HuH-7.5 (cell line): ENCODE results near the gene VSIR.

ENCODE experiments used
- DNase-seq: peaks from one replicate; pipeline ENCODE4 v3.0.0; 2011; ENCODE audit warnings: low spot score

Gene VSIR

DNA sequence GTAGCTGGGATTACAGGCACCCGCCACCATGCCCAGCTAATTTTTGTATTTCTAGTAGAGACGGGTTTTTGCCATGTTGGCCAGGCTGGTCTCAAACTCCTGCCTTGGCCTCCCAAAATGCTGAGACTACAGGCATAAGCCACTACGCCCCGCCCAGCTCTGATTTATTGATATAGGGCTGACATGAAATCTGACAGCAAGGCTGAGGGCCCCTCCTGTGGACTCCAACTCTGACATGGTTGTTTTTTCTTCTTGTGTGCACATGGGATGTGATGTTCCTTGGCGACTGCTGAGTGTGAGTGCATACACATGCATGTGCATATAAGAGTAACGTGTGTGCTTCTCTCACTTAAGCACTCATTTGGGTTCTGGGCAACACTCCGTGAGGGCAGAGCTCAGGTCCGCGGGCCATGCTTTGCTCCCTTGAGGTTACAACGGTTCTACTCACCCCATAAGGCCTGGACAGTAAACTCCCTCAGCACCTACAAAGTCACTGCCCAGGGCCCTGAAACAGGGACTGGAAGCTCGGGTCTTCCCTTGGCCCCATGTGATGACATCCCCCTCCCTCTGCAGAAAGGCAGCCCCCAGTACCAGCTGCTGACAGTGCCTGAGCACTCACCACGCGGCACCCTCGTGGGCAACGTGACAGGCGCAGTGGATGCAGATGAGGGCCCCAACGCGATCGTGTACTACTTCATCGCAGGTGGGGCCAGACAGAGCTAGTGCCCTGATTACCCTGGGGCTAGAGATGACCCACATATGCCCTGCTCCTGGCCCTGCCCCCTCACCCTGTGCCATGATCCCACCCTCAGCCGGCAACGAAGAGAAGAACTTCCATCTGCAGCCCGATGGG is 33.6 kb upstream of the VSIR start:
- no peak for DNase-seq

DNA sequence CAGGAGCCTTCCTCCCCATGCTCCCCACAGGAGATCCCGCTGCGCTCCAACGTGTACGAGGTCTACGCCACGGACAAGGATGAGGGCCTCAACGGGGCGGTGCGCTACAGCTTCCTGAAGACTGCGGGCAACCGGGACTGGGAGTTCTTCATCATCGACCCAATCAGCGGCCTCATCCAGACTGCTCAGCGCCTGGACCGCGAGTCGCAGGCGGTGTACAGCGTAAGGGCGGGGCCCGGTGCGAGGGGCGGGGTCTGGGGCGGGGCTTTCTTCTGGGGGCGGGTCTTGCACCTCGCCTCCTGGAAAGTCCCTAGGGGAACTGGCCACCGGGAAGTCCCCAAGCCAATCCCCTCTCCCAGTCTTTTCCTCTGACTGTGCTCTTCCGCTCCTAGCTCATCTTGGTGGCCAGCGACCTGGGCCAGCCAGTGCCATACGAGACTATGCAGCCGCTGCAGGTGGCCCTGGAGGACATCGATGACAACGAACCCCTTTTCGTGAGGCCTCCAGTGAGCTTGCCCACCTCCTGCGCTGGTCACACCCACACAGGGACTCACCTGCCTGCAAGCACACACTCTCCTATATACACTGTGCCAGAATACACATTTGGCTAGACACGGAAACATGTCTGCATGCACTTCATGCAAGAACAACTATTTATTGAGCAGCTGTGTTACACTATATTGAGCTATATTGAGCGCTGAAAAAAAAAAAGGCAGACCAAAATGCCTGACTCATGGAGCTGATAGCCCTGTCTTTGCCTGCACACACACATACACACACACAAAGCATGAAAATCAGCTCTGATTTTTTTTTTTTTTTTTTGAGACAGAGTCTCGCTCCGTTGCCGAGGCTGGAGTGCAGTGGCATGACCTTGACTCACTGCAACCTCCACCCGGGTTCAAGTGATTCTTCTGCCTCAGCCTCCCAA is 32.7 kb upstream of the VSIR start:
- no peak for DNase-seq

DNA sequence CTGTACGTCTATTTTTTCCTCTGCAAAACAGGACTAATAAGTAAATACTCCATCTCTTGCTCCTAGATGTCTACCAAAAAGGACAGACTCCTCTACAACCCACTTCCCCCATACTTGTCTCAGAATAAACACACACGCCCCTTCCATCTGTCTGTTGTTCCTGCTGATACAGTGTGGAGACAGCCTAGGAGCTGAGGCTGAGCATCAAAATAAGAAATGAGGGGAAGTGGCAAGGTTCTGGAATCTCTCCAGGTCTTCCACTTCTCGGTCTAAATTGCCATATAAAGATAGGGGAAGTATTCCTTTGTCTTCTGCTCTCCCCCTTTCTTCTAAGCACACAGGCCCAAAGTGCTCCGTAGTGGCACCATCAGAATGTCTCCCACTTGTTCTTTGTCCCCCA is 30.8 kb upstream of the VSIR start:
- DNase-seq, result no peak

DNA sequence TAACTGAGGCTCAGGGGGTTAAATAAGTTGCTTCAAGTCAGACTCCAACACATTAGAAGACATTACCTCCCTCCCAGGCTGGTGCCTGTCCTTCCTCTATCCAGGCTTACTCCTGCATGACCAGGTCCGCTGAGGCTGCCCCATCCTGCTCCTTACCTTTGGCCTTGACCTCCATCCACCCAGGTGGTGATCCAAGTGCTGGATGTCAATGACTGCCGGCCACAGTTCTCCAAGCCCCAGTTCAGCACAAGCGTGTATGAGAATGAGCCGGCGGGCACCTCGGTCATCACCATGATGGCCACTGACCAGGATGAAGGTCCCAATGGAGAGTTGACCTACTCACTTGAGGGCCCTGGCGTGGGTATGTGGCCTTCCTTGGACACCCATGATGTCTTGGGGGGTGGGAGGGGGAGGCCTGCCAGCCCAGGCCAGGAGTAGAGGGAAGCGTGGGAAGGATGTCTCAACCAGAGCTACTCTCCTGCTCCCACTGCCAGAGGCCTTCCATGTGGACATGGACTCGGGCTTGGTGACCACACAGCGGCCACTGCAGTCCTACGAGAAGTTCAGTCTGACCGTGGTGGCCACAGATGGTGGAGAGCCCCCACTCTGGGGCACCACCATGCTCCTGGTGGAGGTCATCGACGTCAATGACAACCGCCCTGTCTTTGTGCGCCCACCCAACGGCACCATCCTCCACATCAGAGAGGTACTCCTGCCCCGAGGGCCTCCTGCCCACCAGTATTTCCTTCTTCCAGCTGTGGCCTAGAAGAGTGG is 29.6 kb upstream of the VSIR start:
- DNase-seq, result no peak

DNA sequence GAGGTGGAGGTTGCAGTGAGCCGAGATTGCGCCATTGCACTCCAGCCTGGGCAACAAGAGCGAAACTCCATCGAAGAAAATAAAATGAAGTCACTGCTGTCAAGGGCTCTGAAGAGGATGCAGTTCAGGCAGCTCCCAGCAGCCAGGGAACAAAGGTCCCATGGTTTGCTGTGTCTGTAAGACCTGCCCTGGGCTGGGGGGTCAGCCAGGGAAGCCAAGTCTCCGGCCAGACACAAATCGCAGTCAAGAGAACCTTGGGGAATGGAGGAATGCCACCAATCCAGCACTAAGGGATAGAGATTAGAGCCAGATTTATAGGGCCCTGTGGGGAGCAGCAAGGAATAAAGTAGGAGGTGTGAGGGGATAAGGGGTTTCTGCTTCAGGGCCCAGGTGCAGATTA is 28.9 kb upstream of the VSIR start:
- DNase-seq, result no peak

DNA sequence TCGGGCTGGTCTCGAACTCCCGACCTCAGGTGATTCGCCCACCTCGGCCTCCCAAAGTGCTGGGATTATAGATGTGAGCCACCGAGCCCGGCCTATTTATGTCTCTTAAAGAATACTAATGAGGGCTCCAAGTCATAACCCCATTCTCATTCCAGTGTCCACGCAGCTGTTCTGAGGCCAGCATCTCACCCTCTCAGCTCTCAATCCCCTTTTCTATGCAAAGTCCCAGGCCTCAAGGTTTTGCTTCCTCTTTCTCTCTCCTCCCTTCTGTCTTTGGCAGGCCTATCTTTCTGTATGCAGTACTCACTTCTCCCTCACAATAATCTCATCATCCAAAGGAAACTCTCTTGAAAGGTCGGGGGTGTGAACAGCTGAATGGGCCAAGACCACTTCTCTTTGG is 28.0 kb upstream of the VSIR start:
- DNase-seq, result no peak

DNA sequence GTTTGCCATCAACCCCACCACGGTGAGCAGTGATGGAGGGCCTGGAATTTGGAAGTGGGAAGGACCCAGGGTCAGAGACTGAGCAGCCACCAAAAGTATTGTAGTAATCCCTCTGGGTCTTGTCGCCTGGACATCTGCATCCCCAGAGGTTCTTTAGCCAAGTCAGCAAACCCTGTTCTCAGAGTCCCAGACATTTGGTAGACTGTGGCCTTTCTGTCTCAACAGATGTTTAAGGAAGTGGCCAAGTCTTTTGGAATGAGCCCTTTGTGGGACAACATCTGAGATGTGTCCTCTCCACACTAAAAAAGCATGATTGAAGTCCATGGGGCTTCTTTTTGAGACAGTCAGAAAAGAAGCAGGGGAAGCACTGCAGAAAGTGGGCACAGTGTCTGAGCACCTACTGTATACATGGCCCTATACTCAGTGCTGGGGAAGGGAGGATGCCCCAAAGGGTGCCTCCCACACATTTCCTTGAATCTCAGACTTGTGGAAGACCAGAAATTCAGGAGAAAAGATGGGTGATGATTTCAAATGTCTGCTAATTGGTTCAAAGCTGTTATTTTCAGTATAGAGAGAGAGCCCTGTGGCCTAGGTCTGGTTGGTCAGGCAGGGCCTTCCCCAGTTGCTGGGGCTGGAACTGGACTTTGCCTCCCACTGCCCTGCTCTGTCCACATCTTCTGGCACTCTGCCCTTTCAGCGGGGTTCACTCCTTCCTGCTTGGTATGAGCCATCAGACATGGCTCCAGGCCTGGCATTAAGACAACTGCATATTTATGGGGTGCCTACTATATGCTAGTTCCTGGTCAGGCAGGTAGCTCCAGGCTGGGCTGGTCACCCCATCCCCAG is 26.5 kb upstream of the VSIR start:
- no peak for DNase-seq

DNA sequence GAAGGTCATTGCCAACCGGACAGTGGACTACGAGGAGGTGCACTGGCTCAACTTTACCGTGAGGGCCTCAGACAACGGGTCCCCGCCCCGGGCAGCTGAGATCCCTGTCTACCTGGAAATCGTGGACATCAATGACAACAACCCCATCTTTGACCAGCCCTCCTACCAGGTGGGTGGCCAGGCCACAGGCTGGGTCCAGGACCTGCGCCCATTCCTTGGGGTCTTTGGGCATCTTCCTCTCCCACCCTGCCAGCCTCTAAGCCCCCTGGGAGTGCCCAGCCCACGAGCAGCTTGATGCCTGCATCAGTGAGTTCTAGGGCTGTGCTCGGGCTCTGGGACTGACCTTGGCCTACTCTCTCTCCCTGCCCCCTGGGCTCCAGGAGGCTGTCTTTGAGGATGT is 25.8 kb upstream of the VSIR start:
- no peak for DNase-seq

DNA sequence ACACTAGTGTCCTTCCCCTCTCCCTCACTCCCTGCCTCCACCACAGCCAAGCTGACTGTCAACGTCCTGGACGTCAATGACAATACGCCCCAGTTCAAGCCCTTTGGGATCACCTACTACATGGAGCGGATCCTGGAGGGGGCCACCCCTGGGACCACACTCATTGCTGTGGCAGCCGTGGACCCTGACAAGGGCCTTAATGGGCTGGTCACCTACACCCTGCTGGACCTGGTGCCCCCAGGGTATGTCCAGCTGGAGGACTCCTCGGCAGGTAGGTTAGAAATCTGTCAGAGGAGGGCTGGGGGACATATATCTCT is 24.9 kb upstream of the VSIR start:
- DNase-seq, result no peak

DNA sequence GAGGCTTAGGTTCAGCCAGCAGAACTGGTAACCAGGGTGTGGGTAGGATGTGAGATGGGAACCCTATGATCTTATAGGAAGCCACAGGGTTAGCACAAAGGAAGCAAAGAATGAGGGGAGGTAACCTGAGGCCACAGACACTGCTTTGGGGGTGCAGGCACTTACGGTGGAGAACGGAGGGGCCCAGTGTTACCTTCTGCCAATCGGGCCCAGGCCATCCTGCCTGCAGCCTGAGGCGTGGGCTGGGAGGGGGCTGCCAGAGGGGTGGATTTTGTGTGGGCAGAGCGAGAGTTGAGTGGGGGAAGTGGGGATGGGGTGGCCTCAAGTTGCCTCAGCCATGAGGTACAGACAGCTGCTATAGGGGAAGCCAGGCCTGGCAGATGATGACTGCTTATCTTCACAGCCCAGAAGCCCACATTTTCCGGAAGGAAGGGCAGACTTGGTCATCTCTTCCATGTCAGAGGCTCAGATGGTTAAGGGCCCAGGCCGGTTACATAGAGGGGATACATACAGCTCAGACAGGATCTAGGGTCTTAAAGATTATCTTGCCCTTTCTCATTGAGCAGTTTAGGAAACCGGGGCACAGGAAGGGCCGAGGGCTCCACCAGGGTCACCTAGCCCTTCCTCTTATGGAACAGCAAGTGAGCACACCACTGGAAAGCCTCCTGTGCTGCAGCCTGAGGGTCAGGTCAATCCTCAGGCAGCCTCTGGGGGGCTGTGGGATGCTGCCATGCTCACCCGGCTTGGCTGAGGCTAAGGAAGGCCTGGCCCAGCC is 24.4 kb upstream of the VSIR start:
- no peak for DNase-seq

DNA sequence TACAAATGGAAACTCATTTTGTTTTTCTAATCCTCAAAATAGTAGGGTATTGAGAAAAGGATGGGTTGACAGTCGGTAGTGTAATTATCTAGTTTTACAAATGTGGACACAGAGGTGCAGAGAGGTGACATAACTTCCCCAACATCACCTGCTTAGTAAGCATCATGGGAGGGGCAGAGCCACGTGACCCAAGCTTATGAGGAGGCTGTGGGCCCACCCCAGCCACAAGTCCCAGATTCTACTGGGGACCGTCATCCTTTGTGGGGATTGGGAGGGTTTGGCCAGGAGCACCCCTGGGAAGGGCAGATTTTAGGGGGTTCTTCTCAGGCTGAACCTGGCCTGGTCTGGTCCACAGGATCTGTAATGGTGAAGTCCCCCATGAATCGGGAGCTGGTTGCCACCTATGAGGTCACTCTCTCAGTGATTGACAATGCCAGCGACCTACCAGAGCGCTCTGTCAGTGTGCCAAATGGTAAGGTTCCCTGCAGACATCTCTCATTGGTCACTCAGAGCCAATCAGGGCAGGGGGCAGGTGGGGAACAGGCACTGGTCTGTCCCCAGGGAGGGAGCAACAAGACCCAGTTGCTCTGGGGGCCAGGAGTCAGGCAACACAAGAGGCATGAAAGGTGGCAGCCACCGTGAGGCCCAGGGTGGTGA is 23.6 kb upstream of the VSIR start:
- DNase-seq, result no peak

DNA sequence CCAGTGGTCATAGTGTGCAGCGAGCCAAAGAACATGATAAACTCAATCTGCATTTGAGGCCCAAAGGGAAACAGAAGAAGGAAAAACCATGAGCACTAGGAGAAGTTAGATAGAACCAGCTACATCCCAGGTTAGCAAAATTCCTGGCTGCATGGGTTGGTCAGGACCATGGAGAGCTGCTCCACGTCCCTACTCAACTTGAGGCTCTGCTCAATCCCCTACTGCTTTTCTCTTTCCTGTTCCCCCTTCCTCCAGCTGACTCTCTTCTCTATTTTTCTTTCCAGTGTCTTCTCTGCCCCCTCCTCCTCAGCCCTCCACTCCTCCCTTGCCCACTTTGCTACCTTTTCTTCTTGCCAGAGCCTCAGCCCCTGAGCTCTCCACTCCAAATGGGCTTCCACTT is 21.9 kb upstream of the VSIR start:
- DNase-seq, result peak; percentile 42

DNA sequence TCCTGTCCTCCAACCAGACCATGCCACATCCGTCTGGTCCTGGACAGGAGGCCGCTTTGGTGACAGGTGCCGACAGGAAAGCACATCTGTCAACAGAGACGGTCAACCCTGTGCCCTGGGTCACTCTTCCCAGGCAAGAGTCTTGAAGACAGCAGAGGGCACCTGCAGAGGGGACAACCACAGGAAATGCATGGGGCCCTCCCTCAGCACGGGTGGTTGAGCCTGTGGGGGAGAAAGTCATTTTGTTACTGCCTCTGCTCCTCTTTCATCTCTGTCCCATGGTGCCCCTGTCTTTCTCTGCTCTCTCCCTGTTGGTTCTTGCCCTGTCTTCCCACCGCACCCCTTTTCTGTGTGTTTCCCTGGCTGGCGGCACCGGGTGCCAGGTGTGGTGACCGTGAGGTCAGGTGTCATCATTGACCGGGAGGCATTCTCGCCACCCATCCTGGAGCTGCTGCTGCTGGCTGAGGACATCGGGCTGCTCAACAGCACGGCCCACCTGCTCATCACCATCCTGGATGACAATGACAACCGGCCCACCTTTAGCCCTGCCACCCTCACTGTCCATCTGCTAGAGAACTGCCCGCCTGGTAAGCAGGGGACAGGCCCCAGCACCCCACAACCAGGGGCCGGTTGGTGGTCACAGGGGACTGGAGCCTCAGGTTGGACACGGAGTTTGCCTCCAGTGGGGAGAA is 17.6 kb upstream of the VSIR start:
- DNase-seq, result no peak

DNA sequence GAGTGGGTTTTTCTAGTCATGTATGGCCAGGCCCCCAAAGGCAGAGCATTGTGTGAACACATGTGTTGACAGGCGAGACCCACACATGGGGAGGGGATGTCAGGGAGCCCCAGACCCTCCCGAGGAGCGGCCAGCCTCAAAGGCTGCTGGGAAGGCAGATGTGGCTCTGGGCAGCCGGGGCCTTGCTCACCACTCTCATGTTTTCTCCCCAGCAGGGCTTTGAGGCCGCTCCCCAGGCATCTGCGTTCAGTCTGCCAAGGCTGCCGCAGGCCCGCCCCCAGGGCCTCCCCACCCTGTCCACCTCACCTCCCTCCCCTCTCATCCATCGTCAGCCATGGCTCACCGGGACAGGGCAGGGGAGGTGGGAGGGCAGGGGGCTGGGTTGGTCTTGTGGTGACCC is 16.6 kb upstream of the VSIR start:
- no peak for DNase-seq

DNA sequence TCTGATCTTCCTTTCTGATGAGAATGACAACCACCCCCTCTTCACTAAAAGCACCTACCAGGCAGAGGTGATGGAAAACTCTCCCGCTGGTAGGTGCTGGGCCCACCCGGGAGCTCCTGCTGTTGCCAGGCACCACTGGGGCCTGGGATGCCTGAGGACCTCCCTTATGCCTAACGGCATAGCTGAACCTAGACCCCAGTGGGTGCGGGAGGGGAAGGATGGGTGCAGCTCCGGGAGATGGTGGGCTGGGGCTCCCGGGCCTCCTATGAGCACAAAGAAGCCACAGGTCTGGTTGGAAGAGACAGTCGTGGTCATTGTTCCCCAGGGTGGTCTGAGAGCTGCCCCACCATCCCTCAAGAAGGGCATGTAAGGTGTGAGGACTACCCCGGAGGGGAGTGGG is 15.6 kb upstream of the VSIR start:
- DNase-seq, result no peak

DNA sequence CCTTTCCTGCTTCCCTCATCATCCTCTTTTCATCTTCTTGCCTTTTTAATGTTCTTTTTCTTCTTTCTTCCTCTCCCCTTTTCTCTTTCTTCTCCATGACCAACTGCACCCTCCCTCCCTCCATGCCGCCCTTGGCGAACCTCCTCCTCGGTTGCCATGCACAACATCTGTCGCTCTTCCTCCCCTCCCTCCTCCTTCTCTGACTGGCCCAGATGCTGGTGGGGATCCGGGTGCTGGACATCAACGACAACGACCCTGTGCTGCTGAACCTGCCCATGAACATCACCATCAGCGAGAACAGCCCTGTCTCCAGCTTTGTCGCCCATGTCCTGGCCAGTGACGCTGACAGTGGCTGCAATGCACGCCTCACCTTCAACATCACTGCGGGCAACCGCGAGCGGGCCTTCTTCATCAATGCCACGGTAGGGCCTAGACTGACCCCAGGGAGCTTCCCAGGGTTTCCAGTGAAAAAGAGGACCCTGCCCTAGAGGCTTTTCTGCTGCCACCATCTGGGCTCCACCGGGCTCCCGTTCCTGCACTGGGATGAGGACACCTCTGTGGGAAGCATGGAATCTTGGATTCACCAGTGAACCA is 11.5 kb upstream of the VSIR start:
- no peak for DNase-seq

DNA sequence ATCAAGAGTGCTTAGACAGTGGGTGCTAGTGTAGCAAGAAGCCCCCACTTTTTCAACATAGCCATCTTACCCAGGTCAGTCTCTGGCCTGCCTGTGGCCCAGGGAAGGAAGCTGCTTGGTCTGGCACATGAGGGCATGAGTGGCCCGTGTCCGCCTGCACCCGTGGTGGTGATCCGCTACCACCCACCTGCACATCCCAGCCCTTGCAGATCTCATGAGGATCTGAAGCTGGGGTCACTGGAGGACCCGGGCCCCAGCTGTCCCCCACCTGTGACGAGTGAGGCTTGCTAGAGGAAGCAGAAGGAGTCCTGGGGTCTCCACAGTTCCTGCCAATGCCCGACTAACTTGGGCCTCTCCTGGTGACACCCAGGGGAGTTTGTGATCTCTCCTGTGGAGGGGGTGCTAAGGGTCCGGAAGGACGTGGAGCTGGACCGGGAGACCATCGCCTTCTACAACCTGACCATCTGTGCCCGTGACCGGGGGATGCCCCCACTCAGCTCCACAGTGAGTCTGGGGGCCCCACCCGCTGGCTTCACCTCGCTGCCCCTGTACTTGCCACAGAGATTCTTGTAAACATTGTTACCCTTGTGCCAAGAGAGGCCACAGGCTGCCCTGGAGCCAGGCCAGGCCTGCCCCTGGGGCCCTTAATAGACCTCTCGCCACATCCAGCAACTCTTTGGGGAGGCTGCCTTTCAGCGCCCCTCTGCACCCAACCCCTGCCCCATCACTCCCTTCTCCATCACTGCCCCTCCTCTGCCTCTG is 10.8 kb upstream of the VSIR start:
- no peak for DNase-seq

DNA sequence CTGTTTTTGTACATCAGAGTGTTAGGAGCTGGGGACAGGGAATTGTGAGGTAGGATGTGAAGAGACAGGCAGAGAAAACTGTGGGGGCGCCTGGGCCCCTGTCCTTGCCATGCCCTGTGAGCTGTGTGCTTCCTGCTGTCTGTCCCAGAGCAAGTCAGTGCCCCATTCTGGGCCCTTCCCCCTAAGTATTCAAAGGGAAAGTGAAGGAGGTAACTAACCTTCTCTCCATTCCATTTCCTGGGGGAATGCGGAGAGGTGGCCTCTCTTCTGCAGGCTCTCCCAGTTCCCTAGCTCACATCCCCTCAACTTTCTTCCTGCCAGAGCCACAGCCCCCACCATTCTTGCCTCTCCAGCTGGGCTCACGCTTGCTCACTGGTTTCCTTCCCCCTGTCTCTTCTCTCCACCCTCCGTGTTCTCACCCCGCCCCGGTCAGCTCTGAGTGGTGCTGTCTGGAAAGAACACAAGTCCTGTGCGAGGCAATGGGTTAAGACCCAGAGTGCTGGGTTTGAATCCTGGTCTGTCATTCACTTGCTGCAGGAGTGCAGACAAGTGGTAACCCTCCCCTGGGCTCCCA is 9.7 kb upstream of the VSIR start:
- no peak for DNase-seq
